SK-N-SH (cell line): Measurements from ENCODE around the gene ZNF22. TPM values are rescaled to one million over a fixed set of nuclear protein-coding genes. Genes with fewer than 3 reads are reported as not detected.
A peak's percentile ranks its signal among the peaks of the same experiment; 100 is the strongest.

Experiments used
- CTCF ChIA-PET: fragments of 300-600, 350-600 bp; formaldehyde crosslinking; extraction: SDS; loops from one replicate; lab custom pipeline; 2021; lab: Yijun Ruan, JAX
- POLR2A ChIA-PET: fragments of 350-600 bp; sonication (Branson Sonifier 250); formaldehyde crosslinking; extraction: SDS; loops from one replicate; lab custom pipeline; 2020; ENCODE audit warnings: antibody characterized with exemption, inconsistent platforms; lab: Yijun Ruan, JAX
- DNase-seq: peaks from one replicate; pipeline ENCODE4 v3.0.0; 2012
- H2AFZ ChIP-seq: fragments of 200-600 bp; sonication (generic); 2 replicates; pipeline ENCODE4 v1.8.1; 2016; ENCODE audit warnings: antibody characterized with exemption, mild to moderate bottlenecking, low read depth
- H3F3A ChIP-seq: fragments of 200-600 bp; sonication (generic); replicated peaks from 2 replicates; pipeline ENCODE3; 2016; ENCODE audit warnings: antibody characterized with exemption, mild to moderate bottlenecking; ENCODE audit not compliant: insufficient read depth
- H3K27ac ChIP-seq, 2 experiments: fragments of 200-500 bp in 1 of 2; fragments of 200-600 bp in 1 of 2; sonication (Bioruptor generic) in 1 of 2; sonication (generic), shearing (Covaris generic) in 1 of 2; 2 replicates each; pipeline versions ENCODE4 v1.5.1 to v1.6.1; 2014 to 2016; ENCODE audit warnings: low read depth in 2 of 2, inconsistent platforms in 1 of 2, low read length in 1 of 2, mild to moderate bottlenecking in 1 of 2, mixed read lengths in 1 of 2
- H3K27me3 ChIP-seq: fragments of 200-600 bp; sonication (generic), shearing (Covaris generic); 2 replicates; pipeline ENCODE4 v1.6.1; 2016; ENCODE audit warnings: mixed run types; ENCODE audit not compliant: insufficient read depth
- H3K36me3 ChIP-seq, 2 experiments: fragments of 200-500 bp in 1 of 2; fragments of 200-600 bp in 1 of 2; sonication (Bioruptor generic) in 1 of 2; sonication (generic) in 1 of 2; replicated peaks in 1 of 2; 2 replicates each; pipeline versions ENCODE3 to v1.5.1; 2014 to 2016; ENCODE audit warnings: low read length in 1 of 2, mild to moderate bottlenecking in 1 of 2; ENCODE audit not compliant: insufficient read depth in 2 of 2, control insufficient read depth in 1 of 2
- H3K4me1 ChIP-seq, 2 experiments: fragments of 200-500 bp in 1 of 2; fragments of 200-600 bp in 1 of 2; sonication (Bioruptor generic) in 1 of 2; sonication (generic), shearing (Covaris generic) in 1 of 2; 2 replicates each; pipeline versions ENCODE4 v1.5.1 to v1.6.1; 2014 to 2016; ENCODE audit warnings: low read depth in 1 of 2, low read length in 1 of 2, mixed run types in 1 of 2; ENCODE audit not compliant: insufficient read depth in 2 of 2, control insufficient read depth in 1 of 2
- H3K4me2 ChIP-seq: fragments of 200-600 bp; sonication (generic), shearing (Covaris generic); 2 replicates; pipeline ENCODE4 v1.6.1; 2017; ENCODE audit warnings: mixed run types
- H3K4me3 ChIP-seq, 2 experiments: fragments of 200-500 bp in 1 of 2; fragments of 200-600 bp in 1 of 2; sonication (Bioruptor generic) in 1 of 2; sonication (generic), shearing (Covaris generic) in 1 of 2; 2 replicates each; pipeline versions ENCODE4 v1.5.1 to v1.8.1; 2014 to 2016; ENCODE audit warnings: low read depth in 2 of 2, inconsistent platforms in 1 of 2, low read length in 1 of 2, mild to moderate bottlenecking in 1 of 2, mixed read lengths in 1 of 2, moderate library complexity in 1 of 2
- H3K79me2 ChIP-seq: fragments of 200-600 bp; sonication (generic); 2 replicates; pipeline ENCODE4 v1.8.1; 2017; ENCODE audit warnings: mild to moderate bottlenecking; ENCODE audit not compliant: insufficient read depth
- H3K9ac ChIP-seq: fragments of 200-600 bp; sonication (generic); 2 replicates; pipeline ENCODE4 v1.6.1; 2017; ENCODE audit warnings: mixed run types
- H3K9me2 ChIP-seq: fragments of 200-600 bp; sonication (generic); 2 replicates; pipeline ENCODE4 v1.6.1; 2017; ENCODE audit warnings: mixed run types
- H3K9me3 ChIP-seq: fragments of 200-600 bp; sonication (generic); 2 replicates; pipeline ENCODE4 v1.6.1; 2017; ENCODE audit warnings: mixed run types, mild to moderate bottlenecking, moderate library complexity
- H4K20me1 ChIP-seq: fragments of 200-600 bp; sonication (generic); 2 replicates; pipeline ENCODE4 v1.6.1; 2017; ENCODE audit warnings: mild to moderate bottlenecking, mixed run types; ENCODE audit not compliant: insufficient read depth
- CHD2 ChIP-seq: fragments of 150-350 bp; IDR thresholded peaks from 2 replicates; pipeline ENCODE4 v1.6.1; 2018; ENCODE audit warnings: low read length; ENCODE audit not compliant: partially characterized antibody
- EP300 ChIP-seq, 2 experiments: IDR thresholded peaks; 2 replicates each; pipeline versions ENCODE4 v1.4.0 to v1.6.1; 2012; ENCODE audit warnings: borderline replicate concordance in 1 of 2, low read depth in 1 of 2, low read length in 1 of 2
- FOXJ3 ChIP-seq: sonication (generic); formaldehyde crosslinking; IDR thresholded peaks from 2 replicates; pipeline ENCODE4 v1.5.1; 2020; ENCODE audit warnings: mild to moderate bottlenecking, missing genetic modification reagents
- JUND ChIP-seq: IDR thresholded peaks from 2 replicates; pipeline ENCODE4 v1.4.0; 2012
- MXI1 ChIP-seq: IDR thresholded peaks from 2 replicates; pipeline ENCODE4 v1.6.1; 2012; ENCODE audit warnings: mild to moderate bottlenecking, low read depth, low read length, improper control_type of control experiment
- POLR2AphosphoS5 ChIP-seq: IDR thresholded peaks from 2 replicates; pipeline ENCODE4 v1.6.1; 2012; ENCODE audit warnings: low read depth, low read length
- RCOR1 ChIP-seq: fragments of 150-350 bp; IDR thresholded peaks from 2 replicates; pipeline ENCODE4 v1.6.1; 2017; ENCODE audit warnings: antibody characterized with exemption, low read length
- RFX5 ChIP-seq: IDR thresholded peaks from 2 replicates; pipeline ENCODE4 v1.6.1; 2012; ENCODE audit warnings: mild to moderate bottlenecking, improper control_type of control experiment, low read length
- RXRA ChIP-seq: IDR thresholded peaks from 2 replicates; pipeline ENCODE4 v1.4.0; 2012; ENCODE audit warnings: low read depth, mild to moderate bottlenecking, borderline replicate concordance
- SIN3A ChIP-seq: IDR thresholded peaks from 2 replicates; pipeline ENCODE4 v1.6.1; 2012; ENCODE audit warnings: low read depth, mild to moderate bottlenecking, low read length, moderate library complexity, borderline replicate concordance
- TCF12 ChIP-seq: IDR thresholded peaks from 2 replicates; pipeline ENCODE4 v1.4.0; 2012
- WGBS: methylation state at CpG from one replicate; pipeline ENCODE4 v1.1.6; 2017; ENCODE audit warnings: low lambda C conversion rate; 5-methylcytosine and 5-hydroxymethylcytosine counted together
- polyA plus RNA-seq, 3 experiments: library from polyadenylated mRNA; depleted of rRNA; stranded (reverse); fragments of >200 nt; gene quantifications; 2 replicates each; pipeline ENCODE4 v1.2.3, GENCODE V29; 2012
- TF ChIP-seq, protein P1 (sequence below): IDR thresholded peaks from 2 replicates; pipeline ENCODE4 v1.4.0; 2012; ENCODE audit warnings: low read depth, borderline replicate concordance
- TF ChIP-seq, protein P2 (sequence below): IDR thresholded peaks from 2 replicates; pipeline ENCODE4 v1.4.0; 2012; ENCODE audit warnings: low read depth

Gene ZNF22
- polyA plus RNA-seq, 1 of the 3 experiments (the other 2 are of a cell fraction): 10.2 TPM

DNA sequence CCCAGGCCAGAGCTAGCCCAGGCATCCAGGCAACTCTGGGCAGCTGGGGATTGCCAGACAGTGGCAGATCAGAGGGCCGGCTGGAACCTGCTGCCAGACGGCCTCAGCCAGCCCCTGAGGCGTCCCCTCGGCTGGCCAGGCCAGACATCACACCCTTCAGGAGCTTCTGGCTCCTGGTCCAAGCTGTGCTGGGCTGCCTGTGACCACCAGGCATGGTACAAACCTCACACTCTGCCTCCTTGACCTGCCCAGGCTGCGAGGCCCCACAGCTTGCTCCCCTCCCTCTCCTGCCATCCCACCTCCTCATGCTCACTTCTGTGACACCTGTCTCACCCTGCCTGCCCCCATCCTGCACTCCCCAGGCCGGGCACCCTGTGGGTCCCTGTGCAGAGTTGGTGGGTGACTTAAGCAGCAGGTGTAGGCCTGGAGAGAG is 27.8 kb upstream of the ZNF22 start (continued):
- TF ChIP-seq EP300 (IDR thresholded peaks at IDR 0.05; ENCODE audit: borderline replicate concordance in 1 of 2, low read depth in 1 of 2, low read length in 1 of 2): no peak
- no peak for TF ChIP-seq POLR2AphosphoS5
- no peak for TF ChIP-seq JUND
- TF ChIP-seq, protein P1, sequence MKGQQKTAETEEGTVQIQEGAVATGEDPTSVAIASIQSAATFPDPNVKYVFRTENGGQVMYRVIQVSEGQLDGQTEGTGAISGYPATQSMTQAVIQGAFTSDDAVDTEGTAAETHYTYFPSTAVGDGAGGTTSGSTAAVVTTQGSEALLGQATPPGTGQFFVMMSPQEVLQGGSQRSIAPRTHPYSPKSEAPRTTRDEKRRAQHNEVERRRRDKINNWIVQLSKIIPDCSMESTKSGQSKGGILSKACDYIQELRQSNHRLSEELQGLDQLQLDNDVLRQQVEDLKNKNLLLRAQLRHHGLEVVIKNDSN: no peak
- TF ChIP-seq SIN3A: no peak
- no peak for TF ChIP-seq RCOR1
- TF ChIP-seq TCF12: no peak
- no peak for TF ChIP-seq FOXJ3 (CRISPR knock-in tag)
- no peak for TF ChIP-seq RXRA

DNA sequence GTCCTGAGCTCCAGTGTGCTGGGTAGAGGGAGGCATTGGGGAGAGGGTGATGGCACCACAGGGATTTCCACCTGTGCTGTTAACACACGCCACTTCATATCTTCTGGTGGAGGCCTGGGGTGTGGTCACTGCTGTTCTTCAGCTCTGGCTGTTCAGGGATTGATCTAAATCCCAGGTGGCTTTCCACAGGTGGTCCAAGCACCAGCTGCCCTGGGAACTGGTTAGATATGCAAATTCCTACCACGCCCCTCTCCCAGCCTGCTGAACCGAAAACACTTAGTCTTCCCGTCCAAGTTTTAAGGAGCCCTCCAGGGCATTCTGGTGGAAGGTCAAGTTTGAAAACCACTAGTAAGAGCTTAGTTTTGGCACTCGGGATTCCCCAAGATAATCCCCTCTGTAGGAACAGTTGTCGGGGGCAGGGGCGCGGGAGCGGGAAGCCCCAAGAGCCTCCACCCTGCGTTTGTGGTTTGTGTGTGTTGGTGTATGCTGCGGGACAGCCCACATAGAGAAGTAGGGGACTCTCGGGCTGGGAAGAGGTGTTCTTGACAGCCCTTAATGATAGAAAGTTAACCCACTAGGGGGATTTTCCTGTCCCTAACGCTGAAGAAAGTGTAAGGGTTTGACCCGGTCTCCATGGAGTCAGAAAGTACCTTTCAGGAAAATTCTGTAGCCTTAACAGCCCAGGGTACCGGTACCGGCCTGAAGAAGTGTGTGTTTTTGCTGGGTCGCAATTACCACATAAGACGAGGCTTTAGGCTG is 27.2 kb upstream of the ZNF22 start:
- TF ChIP-seq MXI1: no peak
- TF ChIP-seq, protein P2, sequence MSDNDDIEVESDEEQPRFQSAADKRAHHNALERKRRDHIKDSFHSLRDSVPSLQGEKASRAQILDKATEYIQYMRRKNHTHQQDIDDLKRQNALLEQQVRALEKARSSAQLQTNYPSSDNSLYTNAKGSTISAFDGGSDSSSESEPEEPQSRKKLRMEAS: no peak
- H3F3A ChIP-seq: no peaks in the 10 kb centered on the region
- H3K4me1 ChIP-seq: peaks cover 22 to 34% of the 10 kb centered on the region in 2 experiments; a peak in 3 of 4 replicates
- WGBS: 93% methylated on average over 18 of the region's 18 CpGs
- H3K36me3 ChIP-seq: peaks cover 0 to 11% of the 10 kb centered on the region in 2 experiments
- no peak overlapping the region for H2AFZ ChIP-seq
- no peak overlapping the region for H3K9ac ChIP-seq
- POLR2A ChIA-PET: no interaction called here
- no peak for DNase-seq
- no peak overlapping the region for H3K4me3 ChIP-seq
- CTCF ChIA-PET: interaction anchor here (1.1 to 10.6 kb wide), 4 partner anchors 10 to 41 kb away, joined by 3 to 121 read pairs (median 6); no protein-coding TSS in a partner anchor
- no peaks in the 10 kb centered on the region for H3K27me3 ChIP-seq
- H3K27ac ChIP-seq: no peak overlapping the region; a peak in 1 of 4 replicates
- no peaks in the 10 kb centered on the region for H4K20me1 ChIP-seq
- no peaks in the 10 kb centered on the region for H3K9me2 ChIP-seq
- H3K4me2 ChIP-seq: no peak overlapping the region
- H3K9me3 ChIP-seq: no peaks in the 10 kb centered on the region
- H3K79me2 ChIP-seq: peaks cover 8% of the 10 kb centered on the region

DNA sequence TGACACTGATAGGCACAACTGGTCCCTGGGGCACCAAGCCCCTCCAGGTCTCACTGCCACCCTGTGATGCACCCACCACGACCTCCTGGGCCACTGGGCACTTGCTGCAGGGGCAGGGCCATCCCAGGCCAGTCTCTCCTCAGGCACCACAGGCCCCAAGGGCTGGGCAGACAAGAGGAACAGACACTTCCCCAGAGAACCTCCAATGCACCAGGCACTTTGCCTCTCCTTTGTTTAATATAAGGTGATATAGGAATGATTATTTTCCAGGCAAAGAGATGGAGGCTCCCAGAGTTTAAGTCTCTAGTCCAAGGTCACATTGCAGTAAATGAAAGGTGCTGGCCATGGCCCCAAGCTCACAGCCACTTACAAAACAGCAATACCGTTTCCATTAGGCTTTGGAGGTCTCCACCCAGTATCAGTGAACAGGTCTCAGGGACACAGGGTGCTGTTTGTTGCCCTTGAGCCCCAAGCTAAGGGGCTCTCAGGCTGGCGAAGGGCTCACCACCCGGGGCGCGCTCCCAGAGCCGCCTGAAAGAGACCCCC is 26.6 kb upstream of the ZNF22 start:
- 73% methylated on average over 2 of the region's 7 CpGs for WGBS
- POLR2A ChIA-PET: no interaction called here
- H3K4me3 ChIP-seq: peak overlapping the region; percentile 29 to 45; a peak in 3 of 4 replicates
- peak overlapping the region in 1 of 2 experiments; percentile 24; a peak in 1 of 4 replicates for H3K27ac ChIP-seq
- peak overlapping the region; percentile 94 for H2AFZ ChIP-seq
- no peaks in the 10 kb centered on the region for H3K27me3 ChIP-seq
- H3K79me2 ChIP-seq: peaks cover 8% of the 10 kb centered on the region
- H3K4me2 ChIP-seq: peak overlapping the region; percentile 75
- no peak for TF ChIP-seq CHD2
- no peak for TF ChIP-seq RFX5
- TF ChIP-seq, all 33 proteins: peak for 0
- no peaks in the 10 kb centered on the region for H3F3A ChIP-seq
- CTCF ChIA-PET: interaction anchor here (1.1 to 10.6 kb wide), 3 partner anchors 13 to 42 kb away, joined by 3 to 121 read pairs (median 7); no protein-coding TSS in a partner anchor
- no peaks in the 10 kb centered on the region for H3K9me3 ChIP-seq
- H3K4me1 ChIP-seq: peaks cover 28 to 41% of the 10 kb centered on the region in 2 experiments; a peak in 3 of 4 replicates
- H3K9ac ChIP-seq: peak overlapping the region; percentile 50
- H3K36me3 ChIP-seq: peaks cover 0 to 11% of the 10 kb centered on the region in 2 experiments
- no peaks in the 10 kb centered on the region for H3K9me2 ChIP-seq
- H4K20me1 ChIP-seq: no peaks in the 10 kb centered on the region
- no peak for DNase-seq
